PFSK-1 (cell line): ENCODE results near the gene IL1R2.

Source experiments
- FOXP2 ChIP-seq: optimal IDR thresholded peaks from 2 replicates; pipeline ENCODE3; 2011; ENCODE audit warnings: borderline replicate concordance, control low read depth, inconsistent platforms; ENCODE audit not compliant: insufficient read depth; ENCODE audit errors: extremely low read length, extremely low read depth
- POLR2AphosphoS5 ChIP-seq: IDR thresholded peaks from 2 replicates; pipeline ENCODE4 v1.6.1; 2012; ENCODE audit warnings: low read depth, mild to moderate bottlenecking, control low read depth, low read length, moderate library complexity
- REST ChIP-seq, 2 experiments: IDR thresholded peaks; 2 replicates each; pipeline versions ENCODE4 v1.6.1 to v1.8.0; 2011 to 2012; ENCODE audit warnings: low read depth in 2 of 2, low read length in 2 of 2, control low read depth in 1 of 2, inconsistent platforms in 1 of 2, mild to moderate bottlenecking in 1 of 2, moderate library complexity in 1 of 2; ENCODE audit not compliant: insufficient read depth in 1 of 2
- SIN3A ChIP-seq: IDR thresholded peaks from 2 replicates; pipeline ENCODE4 v1.6.1; 2012; ENCODE audit warnings: mild to moderate bottlenecking, low read length, moderate library complexity, borderline replicate concordance; ENCODE audit not compliant: insufficient read depth
- TAF1 ChIP-seq: IDR thresholded peaks from 2 replicates; pipeline ENCODE4 v1.6.1; 2012; ENCODE audit warnings: low read length, control low read depth, borderline replicate concordance; ENCODE audit not compliant: insufficient read depth

IL1R2 gene

GRCh38 chr2:102063941-102064678, 72.3 kb downstream of the IL1R2 start:
- TF ChIP-seq SIN3A = no peak
- TF ChIP-seq POLR2AphosphoS5 = no peak
- no peak for TF ChIP-seq TAF1
- TF ChIP-seq FOXP2 = no peak
- no peak for TF ChIP-seq REST (IDR thresholded peaks at IDR 0.05; ENCODE audit: insufficient read depth in 1 of 2, low read depth in 2 of 2, low read length in 2 of 2)

GRCh38 chr2:102064679-102065674, 73.2 kb downstream of the IL1R2 start:
- TF ChIP-seq POLR2AphosphoS5 (no peak), TAF1 (no peak), SIN3A (no peak), REST (IDR thresholded peaks at IDR 0.05; ENCODE audit: insufficient read depth in 1 of 2, low read depth in 2 of 2, low read length in 2 of 2) (no peak), FOXP2 (no peak)

GRCh38 chr2:102065675-102066252, 74.0 kb downstream of the IL1R2 start:
- no peak for TF ChIP-seq POLR2AphosphoS5
- peak; percentile 77 for TF ChIP-seq FOXP2

- TF ChIP-seq TAF1 (no peak), SIN3A (no peak), REST (IDR thresholded peaks at IDR 0.05; ENCODE audit: insufficient read depth in 1 of 2, low read depth in 2 of 2, low read length in 2 of 2) (no peak)
These were observed 74.8 kb downstream of the IL1R2 start for GRCh38 chr2:102066554-102066953.

- TF ChIP-seq FOXP2 = no peak
- TF ChIP-seq TAF1 = no peak
- no peak for TF ChIP-seq POLR2AphosphoS5
- TF ChIP-seq SIN3A = no peak
- TF ChIP-seq REST (IDR thresholded peaks at IDR 0.05; ENCODE audit: insufficient read depth in 1 of 2, low read depth in 2 of 2, low read length in 2 of 2) = no peak
These were observed 77.7 kb downstream of the IL1R2 start for GRCh38 chr2:102069311-102069974.
